Measurements from ENCODE around the gene NIF3L1.

Gene NIF3L1

GRCh38 chr2:200856806-200857205, 32.4 kb upstream of the NIF3L1 start:
- TF ChIP-seq ZC3H10 (CRISPR knock-in tag; IDR thresholded peaks at IDR 0.05) = no peak
- TF ChIP-seq SNAI2 (CRISPR knock-in tag; IDR thresholded peaks at IDR 0.05) = no peak
- TF ChIP-seq CREB5 (CRISPR knock-in tag; IDR thresholded peaks at IDR 0.05; ENCODE audit: low read depth) = no peak
- TF ChIP-seq ESRRG (CRISPR knock-in tag; IDR thresholded peaks at IDR 0.05) = no peak
- TF ChIP-seq GLIS3 (CRISPR knock-in tag; IDR thresholded peaks at IDR 0.05) = no peak
- no peak for TF ChIP-seq ZNF565 (CRISPR knock-in tag; conservative IDR thresholded peaks at IDR 0.05; ENCODE audit: low read depth)
- no peak for TF ChIP-seq BACH2 (CRISPR knock-in tag; IDR thresholded peaks at IDR 0.05; ENCODE audit: borderline replicate concordance)
- no peak for TF ChIP-seq ZFP30 (CRISPR knock-in tag; IDR thresholded peaks at IDR 0.05)
- no peak for TF ChIP-seq ZNF8 (CRISPR knock-in tag; IDR thresholded peaks at IDR 0.05)
- TF ChIP-seq PATZ1 (CRISPR knock-in tag; IDR thresholded peaks at IDR 0.05; ENCODE audit: borderline replicate concordance) = no peak
- TF ChIP-seq ZFP3 (CRISPR knock-in tag; IDR thresholded peaks at IDR 0.05) = no peak
- no peak for TF ChIP-seq ISL1 (CRISPR knock-in tag; IDR thresholded peaks at IDR 0.05)
- no peak for TF ChIP-seq TSHZ2 (CRISPR knock-in tag; IDR thresholded peaks at IDR 0.05)
- TF ChIP-seq CSRNP3 (CRISPR knock-in tag; IDR thresholded peaks at IDR 0.05) = no peak
- no peak for TF ChIP-seq RARB (CRISPR knock-in tag; IDR thresholded peaks at IDR 0.05)
- no peak for TF ChIP-seq TCF4 (CRISPR knock-in tag; IDR thresholded peaks at IDR 0.05; ENCODE audit: borderline replicate concordance)
- no peak for TF ChIP-seq CSDC2 (CRISPR knock-in tag; IDR thresholded peaks at IDR 0.05)
- no peak for TF ChIP-seq ZNF70 (CRISPR knock-in tag; IDR thresholded peaks at IDR 0.05)
- TF ChIP-seq ARNTL (CRISPR knock-in tag; IDR thresholded peaks at IDR 0.05; ENCODE audit: borderline replicate concordance, low read depth) = no peak
- ATAC-seq = no peak

GRCh38 chr2:200860092-200860795, 28.9 kb upstream of the NIF3L1 start:
- TF ChIP-seq TCF4 (CRISPR knock-in tag; IDR thresholded peaks at IDR 0.05; ENCODE audit: borderline replicate concordance) (no peak), ZC3H10 (CRISPR knock-in tag; IDR thresholded peaks at IDR 0.05) (no peak), ZNF565 (CRISPR knock-in tag; conservative IDR thresholded peaks at IDR 0.05; ENCODE audit: low read depth) (no peak), ARNTL (CRISPR knock-in tag; IDR thresholded peaks at IDR 0.05; ENCODE audit: borderline replicate concordance, low read depth) (no peak), POU6F1 (CRISPR knock-in tag; IDR thresholded peaks at IDR 0.05; ENCODE audit: borderline replicate concordance, low read depth) (no peak), SNAI2 (CRISPR knock-in tag; IDR thresholded peaks at IDR 0.05) (no peak), CREB5 (CRISPR knock-in tag; IDR thresholded peaks at IDR 0.05; ENCODE audit: low read depth) (no peak), TOX (CRISPR knock-in tag; IDR thresholded peaks at IDR 0.05; ENCODE audit: borderline replicate concordance) (no peak), ZNF70 (CRISPR knock-in tag; IDR thresholded peaks at IDR 0.05) (no peak), ISL1 (CRISPR knock-in tag; IDR thresholded peaks at IDR 0.05) (no peak), CSRNP3 (CRISPR knock-in tag; IDR thresholded peaks at IDR 0.05) (no peak), ZFP30 (CRISPR knock-in tag; IDR thresholded peaks at IDR 0.05) (no peak), ZFP3 (CRISPR knock-in tag; IDR thresholded peaks at IDR 0.05) (no peak), OSR1 (CRISPR knock-in tag; IDR thresholded peaks at IDR 0.05) (no peak), CSDC2 (CRISPR knock-in tag; IDR thresholded peaks at IDR 0.05) (no peak), PATZ1 (CRISPR knock-in tag; IDR thresholded peaks at IDR 0.05; ENCODE audit: borderline replicate concordance) (no peak), RARB (CRISPR knock-in tag; IDR thresholded peaks at IDR 0.05) (no peak), ESRRG (CRISPR knock-in tag; IDR thresholded peaks at IDR 0.05) (no peak), GLIS3 (CRISPR knock-in tag; IDR thresholded peaks at IDR 0.05) (no peak)
- no peak for ATAC-seq

Data from SK-N-SH treated with all-trans-retinoic acid at 6 μM for 48 hours (cell line).